GM12864 (cell line): ENCODE data around the gene FGA.

Source experiments
- DNase-seq: peaks from one replicate; pipeline ENCODE4 v3.0.0-alpha.2; 2011; ENCODE audit warnings: low read depth
- H3K4me3 ChIP-seq: 2 replicates; pipeline ENCODE4 v1.5.1; 2011; ENCODE audit warnings: mild to moderate bottlenecking, low read depth, low read length, control low read depth
- CTCF ChIP-seq: IDR thresholded peaks from 2 replicates; pipeline ENCODE4 v1.5.1; 2011; ENCODE audit warnings: low read depth, mild to moderate bottlenecking, moderate library complexity, low read length, control low read depth, inconsistent platforms; ENCODE audit errors: missing control alignments

Gene FGA

GRCh38 chr4:154590329-154591006 lies at the start of gene FGA:
TSS of gene FGA (minus strand) at chr4:154590742. CDS start at chr4:154590687, 55 bp downstream.
- H3K4me3 ChIP-seq = no peak within 1 kb of the TSS
- no peak for TF ChIP-seq CTCF
- no peak for DNase-seq

GRCh38 chr4:154634058-154634457 lies 43.5 kb upstream of the FGA start:
- no peak overlapping the region for H3K4me3 ChIP-seq
- DNase-seq = no peak
- TF ChIP-seq CTCF = no peak

GRCh38 chr4:154631828-154632227 lies 41.3 kb upstream of the FGA start:
- H3K4me3 ChIP-seq = no peak overlapping the region
- no peak for DNase-seq
- no peak for TF ChIP-seq CTCF

- no peak overlapping the region for H3K4me3 ChIP-seq
- TF ChIP-seq CTCF = no peak
- DNase-seq = no peak
Observed at GRCh38 chr4:154630324-154630723, 39.8 kb upstream of the FGA start.

- peak; percentile 5 for DNase-seq
- TF ChIP-seq CTCF = peak; percentile 66
- H3K4me3 ChIP-seq = no peak overlapping the region
Observed at GRCh38 chr4:154626793-154627484, 36.4 kb upstream of the FGA start.

GRCh38 chr4:154625971-154626370 lies 35.4 kb upstream of the FGA start:
- DNase-seq = no peak
- H3K4me3 ChIP-seq = no peak overlapping the region
- no peak for TF ChIP-seq CTCF
